Activated effector memory CD4-positive, alpha-beta T cell treated with anti-CD3 and anti-CD28 coated beads, Interleukin-2, amount 50 U/mL, for 16 hours (primary cell): ENCODE measurements around the gene SH3GLB2.
"Not testable (repeated sequence)": the region's sequence is repeated elsewhere in the genome, so short reads cannot be mapped to it uniquely, and the experiment has no call there.

Experiments used
- DNase-seq: peaks from one replicate; pipeline ENCODE4 v3.0.0-alpha.2; 2020

SH3GLB2 gene

DNA sequence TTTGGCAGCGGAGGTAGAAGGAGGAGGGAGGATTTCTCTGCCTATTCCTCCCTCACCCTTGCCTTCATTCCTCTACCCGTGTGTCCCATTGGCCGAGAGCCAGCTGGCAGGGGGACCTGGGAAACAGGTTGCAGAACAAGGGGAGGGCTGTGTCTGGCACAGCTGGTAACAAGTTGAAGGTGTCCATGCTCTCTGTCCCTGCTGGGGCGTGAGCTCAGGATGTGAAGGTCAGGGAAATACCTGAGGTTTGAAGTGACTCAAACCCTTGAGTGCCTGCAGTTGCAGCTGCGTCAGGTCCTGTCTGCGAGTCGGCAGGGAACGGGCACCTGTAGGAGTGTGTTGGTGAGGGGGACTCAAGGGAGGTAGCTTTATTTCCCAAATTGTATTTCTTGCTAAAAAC lies 24.5 kb upstream of the SH3GLB2 start:
- no peak for DNase-seq

GRCh38 chr9:129042016-129042415 lies 13.9 kb upstream of the SH3GLB2 start:
- no peak for DNase-seq

GRCh38 chr9:129040113-129040643 lies 12.0 kb upstream of the SH3GLB2 start:
- DNase-seq: no peak

- DNase-seq: no peak
These were observed 10.2 kb upstream of the SH3GLB2 start for GRCh38 chr9:129038109-129038852.

DNA sequence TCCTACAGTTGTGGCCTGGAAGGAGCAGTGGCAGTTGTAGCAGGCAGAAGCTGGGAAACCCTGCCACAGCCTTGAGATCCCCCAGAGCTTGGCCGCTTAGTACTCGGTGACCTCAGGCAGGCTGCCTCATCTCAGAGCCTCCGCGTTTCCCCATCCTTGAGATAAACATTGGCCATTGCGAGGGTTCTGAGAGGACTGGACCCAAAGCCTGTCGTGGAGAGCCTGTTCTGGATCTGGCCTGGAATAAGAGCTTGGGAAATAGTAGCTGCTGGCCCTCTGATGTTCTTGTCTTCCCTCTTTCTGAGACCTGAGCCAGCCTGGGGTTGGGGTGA lies 9.6 kb upstream of the SH3GLB2 start:
- no peak for DNase-seq

DNA sequence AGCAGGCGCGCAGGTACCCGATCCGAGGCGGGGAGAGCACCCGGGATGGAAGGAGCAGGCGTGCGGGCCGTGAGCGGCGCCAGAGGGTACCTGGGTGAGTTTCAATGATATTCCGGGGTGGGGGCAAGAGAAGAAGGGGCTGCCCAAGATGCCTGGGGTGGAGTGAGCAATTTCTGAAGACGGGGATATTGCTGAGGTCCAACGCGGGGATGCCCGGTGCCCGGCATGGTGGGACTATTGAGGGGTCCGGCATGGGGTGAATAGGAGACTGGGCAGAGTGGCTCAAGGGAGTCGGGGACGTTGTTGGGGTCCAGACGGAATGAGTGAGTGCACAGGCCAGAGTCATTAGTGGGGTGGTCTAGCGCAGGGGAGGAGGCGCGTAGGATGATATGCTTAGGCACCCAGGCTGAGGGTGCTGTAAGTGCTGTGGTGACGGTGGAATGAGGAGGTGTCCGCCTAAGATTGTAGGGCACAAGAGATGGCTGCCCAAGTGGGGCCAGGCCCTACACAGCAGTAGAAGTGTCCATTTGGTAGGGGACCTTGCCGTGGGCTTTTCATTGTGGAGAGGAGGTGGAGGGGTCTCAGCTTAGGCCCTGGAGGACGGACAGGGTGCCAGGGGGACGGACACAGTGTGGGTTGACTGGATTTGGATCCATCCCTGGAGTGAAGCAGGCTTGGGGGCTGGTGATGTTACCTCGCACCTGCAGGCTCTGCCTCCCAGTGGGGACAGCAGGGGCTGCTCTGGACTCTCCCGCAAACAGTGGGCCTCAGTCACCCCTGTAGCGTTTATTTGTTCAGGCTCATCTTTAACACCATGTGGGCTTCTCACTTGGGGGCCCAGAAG lies 9.0 kb upstream of the SH3GLB2 start:
- no peak for DNase-seq

- DNase-seq: peak; percentile 97
These were observed 8.3 kb upstream of the SH3GLB2 start, which contains the start of gene MIGA2 for GRCh38 chr9:129036241-129036922. TSS of gene MIGA2 (plus strand) at chr9:129036626. CDS start at chr9:129040595, 3,969 bp downstream.

- DNase-seq: not testable (repeated sequence)
These were observed 7.7 kb upstream of the SH3GLB2 start for GRCh38 chr9:129035838-129036237.

- no peak for DNase-seq
These were observed 5.1 kb upstream of the SH3GLB2 start for GRCh38 chr9:129033216-129033615.

DNA sequence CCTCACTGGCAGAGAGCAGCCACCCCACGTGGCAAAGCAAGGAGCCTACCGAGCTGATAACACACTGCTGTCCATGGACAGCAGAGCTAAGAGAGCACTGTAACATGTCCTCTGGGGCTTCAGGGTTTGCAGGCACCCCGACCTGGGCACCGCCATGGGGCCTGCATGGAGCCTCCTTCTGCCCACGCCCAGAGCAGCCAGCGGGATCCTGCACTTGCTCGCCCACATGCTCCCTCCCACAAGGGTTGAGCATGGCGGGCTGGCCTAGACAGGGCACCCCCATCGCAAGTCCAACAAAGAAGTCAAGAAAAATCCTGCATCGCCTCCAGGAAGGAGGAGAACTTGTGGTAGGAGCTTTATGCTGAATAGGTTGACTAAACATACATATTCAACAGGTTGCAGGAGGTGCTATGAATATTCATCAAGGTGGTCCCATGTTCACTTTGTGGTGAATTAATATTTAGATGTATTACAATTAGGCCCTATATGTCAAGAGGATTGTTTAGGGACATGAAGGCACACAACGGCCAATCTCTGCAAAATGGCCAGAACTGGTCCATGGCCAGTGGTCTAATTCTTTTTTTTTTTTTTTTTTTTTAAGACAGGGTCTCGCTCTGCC lies 4.5 kb upstream of the SH3GLB2 start:
- DNase-seq: no peak

DNA sequence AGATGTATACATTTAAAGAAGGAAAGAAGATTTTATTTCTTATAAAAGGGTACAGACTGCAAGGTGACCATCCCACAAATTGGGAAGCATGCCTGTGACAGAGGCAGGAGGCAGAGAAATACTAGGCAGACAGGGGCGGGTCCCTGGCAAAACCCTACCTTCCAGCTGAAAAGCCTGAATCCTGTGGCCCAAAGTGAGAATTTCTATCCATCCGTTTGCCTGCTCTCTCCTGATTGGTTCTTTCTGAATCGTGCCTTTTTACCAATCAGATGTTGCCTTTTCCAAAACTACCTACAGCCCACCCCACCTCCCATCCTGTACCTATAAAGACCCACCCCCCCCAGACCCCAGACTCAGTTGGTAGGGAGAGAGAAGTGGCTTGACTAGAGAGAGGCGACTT lies 3.4 kb upstream of the SH3GLB2 start:
- no peak for DNase-seq

- no peak for DNase-seq
These were observed 2.1 kb upstream of the SH3GLB2 start for GRCh38 chr9:129030191-129030590.

DNA sequence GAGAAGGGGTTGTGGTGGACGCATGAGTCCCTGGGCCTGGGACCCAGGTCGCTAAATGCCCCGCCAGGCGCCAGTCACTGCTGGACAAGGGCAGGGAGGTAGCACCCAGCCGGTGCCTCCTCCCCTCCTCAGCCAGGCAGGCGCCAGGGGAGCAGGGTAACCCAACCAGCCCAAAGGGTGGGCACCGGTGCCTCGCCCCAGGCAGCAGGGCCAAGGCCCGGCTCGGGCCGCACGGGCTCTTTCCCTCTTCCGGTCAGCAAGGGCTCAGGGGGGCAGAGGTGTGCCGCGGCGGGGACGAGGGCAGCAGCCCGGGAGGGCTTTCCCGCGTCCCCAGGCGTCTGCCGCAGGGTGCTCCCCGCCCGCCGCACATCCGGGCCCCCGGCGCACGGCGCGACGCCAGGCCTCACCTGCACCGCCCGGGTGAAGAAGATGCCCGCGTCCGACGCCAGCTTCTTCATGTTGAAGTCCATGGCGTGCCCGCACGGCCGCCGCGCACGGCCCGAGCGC lies 393 bp downstream of the SH3GLB2 start:
- no peak for DNase-seq

GRCh38 chr9:129027224-129027684 lies 877 bp downstream of the SH3GLB2 start:
- DNase-seq: no peak

DNA sequence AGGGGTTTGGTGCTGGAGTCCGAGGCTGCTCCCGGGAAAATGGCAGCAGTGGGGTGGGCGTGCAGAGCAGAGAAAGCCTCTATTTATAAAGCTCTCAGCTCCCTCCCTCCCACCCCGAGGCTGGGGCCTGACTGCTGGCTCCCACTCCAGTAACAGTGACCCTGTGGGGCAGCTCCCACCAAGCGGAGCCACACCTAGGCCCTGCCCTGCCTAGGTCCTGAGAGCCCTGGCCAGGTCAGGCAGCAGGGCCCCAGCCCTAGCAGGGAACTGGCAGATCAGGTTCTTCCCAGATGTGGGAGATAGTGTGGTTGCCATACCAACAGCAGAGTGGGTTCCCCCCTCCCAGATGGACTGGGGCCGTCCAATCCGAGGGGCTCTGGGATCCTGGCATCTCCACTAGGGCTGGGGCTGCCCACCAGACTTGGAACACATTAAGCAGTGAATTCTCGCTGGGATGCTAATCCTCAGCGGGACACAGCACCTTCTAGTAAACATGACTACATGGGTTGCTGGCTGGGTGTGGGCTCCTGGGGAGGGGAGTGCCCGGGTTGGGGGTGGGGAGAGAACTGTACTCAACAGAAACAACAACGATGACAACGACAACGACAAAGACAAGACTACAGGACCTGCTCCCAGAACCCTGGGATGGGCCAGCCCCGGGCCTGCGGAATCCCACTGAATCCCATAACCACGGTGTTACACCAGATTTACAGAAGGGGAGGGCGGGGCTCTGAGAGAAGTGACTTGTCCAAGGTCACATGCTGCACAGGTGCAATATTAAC lies 1.5 kb downstream of the SH3GLB2 start:
- no peak for DNase-seq

DNA sequence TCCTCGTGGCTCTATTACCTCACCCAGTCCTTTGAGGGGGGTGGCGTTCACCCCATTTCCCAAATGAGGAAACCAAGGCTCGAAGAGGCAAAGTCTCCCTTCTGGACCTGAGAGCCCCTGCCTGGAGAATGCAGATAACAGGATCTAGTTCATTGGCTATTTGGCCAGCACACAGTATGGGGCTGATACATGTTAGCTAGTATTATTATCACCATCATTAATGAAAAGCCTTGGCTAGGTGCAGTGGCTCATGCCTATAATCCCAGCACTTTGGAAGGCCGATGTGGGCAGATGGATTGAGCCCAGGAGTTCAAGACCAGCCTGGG lies 4.3 kb downstream of the SH3GLB2 start:
- no peak for DNase-seq

- DNase-seq: no peak
These were observed 4.9 kb downstream of the SH3GLB2 start for GRCh38 chr9:129023036-129023907.

- no peak for DNase-seq
These were observed 6.1 kb downstream of the SH3GLB2 start for GRCh38 chr9:129022037-129022436.

DNA sequence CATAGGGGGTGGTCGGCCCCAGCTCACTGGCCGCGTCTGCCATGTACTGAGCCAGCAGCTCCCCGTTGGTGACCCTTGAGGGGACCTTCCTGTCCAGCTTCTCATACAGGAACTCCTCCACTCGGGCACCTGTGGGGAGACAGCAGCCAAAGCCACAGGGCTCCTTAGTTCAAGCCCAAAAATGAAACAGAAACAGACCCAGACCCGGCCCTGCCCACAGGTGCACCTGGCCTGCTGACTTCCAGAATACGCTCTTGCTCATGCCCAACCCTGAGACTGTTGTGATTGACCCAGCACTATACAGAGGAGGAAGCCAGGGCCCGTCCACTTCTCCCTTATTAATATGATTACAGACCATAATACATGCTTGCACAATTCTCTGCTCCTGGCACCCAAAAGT lies 7.0 kb downstream of the SH3GLB2 start:
- no peak for DNase-seq

DNA sequence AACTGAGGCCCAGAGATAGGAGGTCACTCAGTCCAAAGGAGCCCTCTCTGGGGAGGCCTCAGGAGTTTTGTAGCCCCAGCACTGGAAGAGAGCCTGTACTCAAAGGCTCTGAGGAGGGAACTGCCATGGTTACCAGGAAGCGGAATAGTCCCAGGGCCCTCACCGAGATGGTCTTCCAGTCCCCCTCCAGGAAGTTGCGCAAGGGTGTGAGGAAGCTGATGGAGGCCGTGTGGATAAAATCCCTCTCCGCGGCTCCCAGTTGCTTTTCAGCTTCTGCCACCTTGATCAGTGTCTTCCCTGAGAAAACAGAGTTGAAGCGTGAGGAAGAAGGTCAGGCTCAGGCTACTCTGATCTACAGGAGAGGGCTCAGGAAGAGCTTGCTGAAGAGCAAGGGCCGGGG lies 13.5 kb downstream of the SH3GLB2 start:
- no peak for DNase-seq

DNA sequence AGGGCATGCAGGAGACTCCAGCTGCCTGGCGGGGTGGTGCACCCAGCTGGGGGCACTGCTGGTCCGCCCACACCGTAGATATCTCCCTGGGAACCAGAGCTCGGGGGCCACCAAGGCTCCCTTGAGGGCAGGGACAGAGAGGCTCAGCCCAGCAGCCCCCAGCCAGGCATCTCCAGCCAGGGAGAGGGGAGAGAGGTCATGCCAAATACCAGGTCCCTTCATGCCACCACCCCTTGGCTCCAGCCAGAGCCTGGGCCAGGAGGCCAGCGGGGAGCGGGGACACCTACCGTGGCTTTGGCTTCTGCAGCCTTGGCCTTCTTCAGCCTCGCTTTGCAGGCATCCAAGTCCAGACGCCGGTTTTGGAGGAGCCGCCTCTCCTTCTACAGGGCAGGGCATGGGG lies 14.0 kb downstream of the SH3GLB2 start:
- no peak for DNase-seq
